Gastrocnemius medialis (tissue), 4 donors: ENCODE results near the gene BRPF1.

ENCODE experiments used
- CTCF ChIP-seq, 5 experiments: fragments of 450-650 bp in 3 of 5; fragments of 200-600 bp in 2 of 5; sonication (generic) in 2 of 5; IDR thresholded peaks in 4 of 5; conservative IDR thresholded peaks in 1 of 5; 1 replicate in 4 of 5; 2 replicates in 1 of 5; pipeline ENCODE4 v1.5.1; 2016 to 2019; ENCODE audit warnings: antibody characterized with exemption in 5 of 5, mild to moderate bottlenecking in 3 of 5, moderate library complexity in 3 of 5
- POLR2A ChIP-seq, 2 donors: fragments of 450-650 bp; IDR thresholded peaks; one replicate each; pipeline ENCODE4 v1.6.1; 2017; ENCODE audit warnings: antibody characterized with exemption in 2 of 2, mild to moderate bottlenecking in 2 of 2, moderate library complexity in 2 of 2

GRCh38 chr3:9703240-9703639 is 28.3 kb upstream of the BRPF1 start:
- TF ChIP-seq CTCF (IDR thresholded peaks at IDR 0.05 in 4 of 5, conservative IDR thresholded peaks at IDR 0.05 in 1 of 5) (no peak), POLR2A (IDR thresholded peaks at IDR 0.05) (no peak)
